Activated CD4-positive, alpha-beta T cell treated with anti-CD3 and anti-CD28 coated beads, Interleukin-2, amount 50 U/mL, for 24 hours (primary cell): ENCODE results near the gene TEX29.

Experiments
- DNase-seq, 2 donors: peaks; one replicate each; pipeline ENCODE4 v3.0.0-alpha.2; 2020; ENCODE audit warnings: low read depth in 1 of 2, low spot score in 1 of 2

The TEX29 gene

GRCh38 chr13:111367340-111367739, 46.9 kb downstream of the TEX29 start:
- no peak for DNase-seq

GRCh38 chr13:111368091-111368490, 47.6 kb downstream of the TEX29 start:
- DNase-seq, result no peak

- DNase-seq, result no peak
Measured at GRCh38 chr13:111370147-111370546, 49.7 kb downstream of the TEX29 start.

- no peak for DNase-seq
Measured at GRCh38 chr13:111370570-111371535, 50.4 kb downstream of the TEX29 start.

- DNase-seq, result no peak
Measured at GRCh38 chr13:111371720-111372119, 51.3 kb downstream of the TEX29 start.

GRCh38 chr13:111372651-111373425, 52.4 kb downstream of the TEX29 start:
- DNase-seq, result no peak

GRCh38 chr13:111373486-111373885, 53.0 kb downstream of the TEX29 start:
- no peak for DNase-seq

- DNase-seq, result no peak
Measured at GRCh38 chr13:111380431-111380830, 60.0 kb downstream of the TEX29 start.

- no peak for DNase-seq
Measured at GRCh38 chr13:111382411-111382810, 62.0 kb downstream of the TEX29 start.

GRCh38 chr13:111382877-111383276, 62.4 kb downstream of the TEX29 start:
- DNase-seq, result no peak

- DNase-seq, result no peak
Measured at GRCh38 chr13:111383591-111384440, 63.4 kb downstream of the TEX29 start.

- no peak for DNase-seq
Measured at GRCh38 chr13:111384441-111385182, 64.2 kb downstream of the TEX29 start.

- DNase-seq, result no peak
Measured at GRCh38 chr13:111385183-111385857, 64.9 kb downstream of the TEX29 start.

GRCh38 chr13:111387026-111387871, 66.8 kb downstream of the TEX29 start:
- no peak for DNase-seq

GRCh38 chr13:111387945-111388600, 67.6 kb downstream of the TEX29 start:
- DNase-seq, result no peak

- DNase-seq, result peak in 1 of 2 donors; percentile 11
Measured at GRCh38 chr13:111388851-111389500, 68.5 kb downstream of the TEX29 start.

GRCh38 chr13:111389621-111390521, 69.4 kb downstream of the TEX29 start:
- DNase-seq, result no peak
